ENCODE data around the gene ZMIZ1.

Gene ZMIZ1

GRCh38 chr10:79219322-79219957 lies 150.7 kb downstream of the ZMIZ1 start:
- no peak for DNase-seq

- no peak for DNase-seq
Measured at GRCh38 chr10:79220307-79220706, 151.5 kb downstream of the ZMIZ1 start.

- DNase-seq, result no peak
Measured at GRCh38 chr10:79221110-79222051, 152.6 kb downstream of the ZMIZ1 start.

- no peak for DNase-seq
Measured at GRCh38 chr10:79222186-79222585, 153.4 kb downstream of the ZMIZ1 start.

- no peak for DNase-seq
Measured at GRCh38 chr10:79223091-79224048, 154.6 kb downstream of the ZMIZ1 start.

- no peak for DNase-seq
Measured at GRCh38 chr10:79224263-79224949, 155.6 kb downstream of the ZMIZ1 start.

GRCh38 chr10:79224992-79225391 lies 156.2 kb downstream of the ZMIZ1 start:
- no peak for DNase-seq

GRCh38 chr10:79226391-79227245 lies 157.9 kb downstream of the ZMIZ1 start:
- DNase-seq, result no peak

GRCh38 chr10:79229071-79229541 lies 160.3 kb downstream of the ZMIZ1 start:
- DNase-seq, result no peak

GRCh38 chr10:79229830-79230327 lies 161.1 kb downstream of the ZMIZ1 start:
- no peak for DNase-seq

- DNase-seq, result no peak
Measured at GRCh38 chr10:79230328-79230830, 161.6 kb downstream of the ZMIZ1 start.

- no peak for DNase-seq
Measured at GRCh38 chr10:79230850-79231249, 162.1 kb downstream of the ZMIZ1 start.

- no peak for DNase-seq
Measured at GRCh38 chr10:79231908-79232307, 163.1 kb downstream of the ZMIZ1 start.

GRCh38 chr10:79232864-79233263 lies 164.1 kb downstream of the ZMIZ1 start:
- no peak for DNase-seq

GRCh38 chr10:79234391-79235315 lies 165.9 kb downstream of the ZMIZ1 start:
- no peak for DNase-seq

GRCh38 chr10:79235765-79236432 lies 167.1 kb downstream of the ZMIZ1 start:
- no peak for DNase-seq

GRCh38 chr10:79236433-79236765 lies 167.6 kb downstream of the ZMIZ1 start:
- no peak for DNase-seq

- no peak for DNase-seq
Measured at GRCh38 chr10:79237454-79238157, 168.8 kb downstream of the ZMIZ1 start.

- DNase-seq, result no peak
Measured at GRCh38 chr10:79238158-79238520, 169.4 kb downstream of the ZMIZ1 start.
